ENCODE results near the gene VEGFC.

The VEGFC gene

GRCh38 chr4:176798540-176798939 is 5.8 kb upstream of the VEGFC start:
- no peak for DNase-seq

- no peak for DNase-seq
Observed at GRCh38 chr4:176795441-176795840, 2.7 kb upstream of the VEGFC start.

- DNase-seq = no peak
Observed at GRCh38 chr4:176794651-176795050, 1.9 kb upstream of the VEGFC start.

GRCh38 chr4:176794151-176794550 is 1.4 kb upstream of the VEGFC start:
- DNase-seq = peak; percentile 95

GRCh38 chr4:176793060-176793605 is 411 bp upstream of the VEGFC start:
- DNase-seq = no peak

- DNase-seq = peak; percentile 56
Observed at GRCh38 chr4:176791591-176792325, 964 bp downstream of the VEGFC start.

- DNase-seq = no peak
Observed at GRCh38 chr4:176790398-176790797, 2.3 kb downstream of the VEGFC start.

- DNase-seq = peak; percentile 91
Observed at GRCh38 chr4:176789955-176790354, 2.8 kb downstream of the VEGFC start.

- DNase-seq = no peak
Observed at GRCh38 chr4:176788971-176789370, 3.8 kb downstream of the VEGFC start.

GRCh38 chr4:176788248-176788647 is 4.5 kb downstream of the VEGFC start:
- no peak for DNase-seq

- no peak for DNase-seq
Observed at GRCh38 chr4:176784816-176785215, 7.9 kb downstream of the VEGFC start.

- peak; percentile 71 for DNase-seq
Observed at GRCh38 chr4:176782794-176783193, 9.9 kb downstream of the VEGFC start.

GRCh38 chr4:176782191-176782590 is 10.5 kb downstream of the VEGFC start:
- no peak for DNase-seq

GRCh38 chr4:176781739-176782100 is 11.0 kb downstream of the VEGFC start:
- no peak for DNase-seq

- peak; percentile 47 for DNase-seq
Observed at GRCh38 chr4:176780995-176781738, 11.6 kb downstream of the VEGFC start.

- no peak for DNase-seq
Observed at GRCh38 chr4:176779421-176779820, 13.3 kb downstream of the VEGFC start.

- peak; percentile 74 for DNase-seq
Observed at GRCh38 chr4:176778491-176778890, 14.2 kb downstream of the VEGFC start.

GRCh38 chr4:176778063-176778462 is 14.7 kb downstream of the VEGFC start:
- peak; percentile 76 for DNase-seq

GRCh38 chr4:176775338-176775737 is 17.4 kb downstream of the VEGFC start:
- DNase-seq = peak; percentile 45

- DNase-seq = no peak
Observed at GRCh38 chr4:176774852-176775251, 17.9 kb downstream of the VEGFC start.

GRCh38 chr4:176769514-176769913 is 23.2 kb downstream of the VEGFC start:
- DNase-seq = peak; percentile 89

GRCh38 chr4:176767183-176767582 is 25.5 kb downstream of the VEGFC start:
- peak; percentile 70 for DNase-seq

GRCh38 chr4:176762661-176763308 is 29.9 kb downstream of the VEGFC start:
- no peak for DNase-seq
